Natural killer cell (primary cell): ENCODE measurements around the gene SCGB1C1. TPM values are rescaled to one million over a fixed set of nuclear protein-coding genes. Genes with fewer than 3 reads are reported as not detected.

Experiments
- ATAC-seq, 3 donors: fragments of 150-1000 bp in 2 of 3; fragments of 200-7000 bp in 1 of 3; cut with Tn5 transposase; 1 replicate in 1 of 3; 2 replicates in 2 of 3; pipeline ENCODE4 v1.10.0; 2021; ENCODE audit warnings: mild to moderate bottlenecking in 2 of 3, moderate library complexity in 2 of 3
- DNase-seq, 2 donors: peaks; one replicate each; pipeline versions ENCODE4 v3.0.0 to v3.0.0-alpha.2; 2013 to 2021; ENCODE audit warnings: mixed read lengths in 1 of 2
- H3K27ac ChIP-seq: one replicate; pipeline ENCODE4 v1.5.1; 2013; ENCODE audit warnings: mild to moderate bottlenecking, low read length
- H3K27me3 ChIP-seq: one replicate; pipeline ENCODE4 v1.6.1; 2013; ENCODE audit warnings: low read length; ENCODE audit not compliant: control insufficient read depth, insufficient read depth
- H3K36me3 ChIP-seq: one replicate; pipeline ENCODE4 v1.6.1; 2013; ENCODE audit warnings: low read length; ENCODE audit not compliant: control insufficient read depth, insufficient read depth
- H3K4me1 ChIP-seq: one replicate; pipeline ENCODE4 v1.6.1; 2013; ENCODE audit warnings: low read length; ENCODE audit not compliant: control insufficient read depth, insufficient read depth
- H3K4me3 ChIP-seq: one replicate; pipeline ENCODE4 v1.5.1; 2013; ENCODE audit warnings: low read length
- H3K9me3 ChIP-seq: one replicate; pipeline ENCODE4 v1.6.1; 2013; ENCODE audit warnings: low read length; ENCODE audit not compliant: control insufficient read depth, insufficient read depth
- H3K27ac Mint-ChIP-seq, 2 donors: one replicate each; pipeline ENCODE4 v1.8.0; 2022; ENCODE audit warnings: mild to moderate bottlenecking in 2 of 2, mixed read lengths in 2 of 2, moderate library complexity in 1 of 2
- H3K27me3 Mint-ChIP-seq, 2 donors: one replicate each; pipeline ENCODE4 v1.8.0; 2022; ENCODE audit warnings: low read depth in 2 of 2, mixed read lengths in 2 of 2
- H3K36me3 Mint-ChIP-seq: one replicate; pipeline ENCODE4 v1.8.0; 2022; ENCODE audit warnings: mixed read lengths
- H3K4me1 Mint-ChIP-seq, 2 donors: one replicate each; pipeline ENCODE4 v1.8.0; 2022; ENCODE audit warnings: mixed read lengths in 2 of 2
- H3K4me3 Mint-ChIP-seq: one replicate; pipeline ENCODE4 v1.8.0; 2022; ENCODE audit warnings: mild to moderate bottlenecking, moderate library complexity, mixed read lengths
- H3K9me3 Mint-ChIP-seq, 2 donors: one replicate each; pipeline ENCODE4 v1.8.0; 2022; ENCODE audit warnings: mixed read lengths in 2 of 2
- CTCF ChIP-seq: fragments of 200-600 bp; IDR thresholded peaks from one replicate; pipeline ENCODE4 v1.8.0; 2022; ENCODE audit warnings: antibody characterized with exemption
- WGBS: methylation state at CpG from one replicate; pipeline ENCODE4 v1.1.7; 2013; ENCODE audit warnings: missing lambda C conversion rate; ENCODE audit not compliant: insufficient coverage; 5-methylcytosine and 5-hydroxymethylcytosine counted together
- intact Hi-C: fragments of 100-400 bp; cut with micrococcal nuclease; formaldehyde crosslinking; loops from one replicate; pipeline ENCODE4 v1.14.2; 2022
- total RNA-seq, 4 donors: library from RNA; stranded (reverse); fragments of 120-200 nt in 1 of 4; gene quantifications; one replicate each; pipeline versions ENCODE4 v1.2.3 to v1.2.4, GENCODE V29; 2013 to 2022

The SCGB1C1 gene
- total RNA-seq, 3 donors from 2014 or later (not counting 1 experiment from before 2014, with no cell fraction given) = 0.73 to 2.1 TPM; not detected in 1

GRCh38 chr11:215581-216037 lies 22.7 kb downstream of the SCGB1C1 start:
- no peak overlapping the region for H3K4me3 ChIP-seq
- intact Hi-C loops = no loop called here
- H3K27me3 ChIP-seq = no peaks in the 10 kb centered on the region
- no peaks in the 10 kb centered on the region for H3K9me3 ChIP-seq
- Mint-ChIP-seq H3K27me3 (no peaks in the 10 kb centered on the region), H3K36me3 (no peaks in the 10 kb centered on the region), H3K27ac (peak overlapping the region in 1 of 2 donors; percentile 13), H3K4me3 (no peak overlapping the region), H3K4me1 (peaks cover 7 to 17% of the 10 kb centered on the region in 2 donors), H3K9me3 (no peaks in the 10 kb centered on the region)
- no peaks in the 10 kb centered on the region for H3K4me1 ChIP-seq
- 92% methylated on average over 4 of the region's 4 CpGs for WGBS
- DNase-seq (no peak), ATAC-seq (no peak)
- no peak for TF ChIP-seq CTCF
- peaks cover 55% of the 10 kb centered on the region for H3K36me3 ChIP-seq
- H3K27ac ChIP-seq = no peak overlapping the region

- WGBS = 92% methylated on average over 11 of the region's 11 CpGs
- no peaks in the 10 kb centered on the region for H3K9me3 ChIP-seq
- DNase-seq = no peak
- no peak for TF ChIP-seq CTCF
- peaks cover 48% of the 10 kb centered on the region for H3K36me3 ChIP-seq
- no peak overlapping the region for H3K4me3 Mint-ChIP-seq
- H3K9me3 Mint-ChIP-seq = no peaks in the 10 kb centered on the region
- intact Hi-C loops = no loop called here
- H3K27me3 Mint-ChIP-seq = no peaks in the 10 kb centered on the region
- no peaks in the 10 kb centered on the region for H3K4me1 ChIP-seq
- no peak overlapping the region for H3K4me3 ChIP-seq
- no peak overlapping the region for H3K27ac ChIP-seq
- peaks cover 7 to 14% of the 10 kb centered on the region in 2 donors for H3K4me1 Mint-ChIP-seq
- no peaks in the 10 kb centered on the region for H3K36me3 Mint-ChIP-seq
- H3K27ac Mint-ChIP-seq = no peak overlapping the region
- H3K27me3 ChIP-seq = no peaks in the 10 kb centered on the region
- ATAC-seq = no peak
These were observed 23.4 kb downstream of the SCGB1C1 start for GRCh38 chr11:216081-216974.

- no peaks in the 10 kb centered on the region for H3K9me3 ChIP-seq
- no peak overlapping the region for H3K27ac ChIP-seq
- peaks cover 36% of the 10 kb centered on the region for H3K36me3 ChIP-seq
- H3K36me3 Mint-ChIP-seq = peaks cover 4% of the 10 kb centered on the region
- WGBS = 94% methylated on average over 3 of the region's 3 CpGs
- intact Hi-C loops = no loop called here
- DNase-seq (no peak), ATAC-seq (no peak)
- no peak overlapping the region for H3K4me3 Mint-ChIP-seq
- H3K9me3 Mint-ChIP-seq = no peaks in the 10 kb centered on the region
- no peaks in the 10 kb centered on the region for H3K4me1 ChIP-seq
- H3K4me1 Mint-ChIP-seq = peaks cover 7 to 14% of the 10 kb centered on the region in 2 donors
- H3K27me3 ChIP-seq = no peaks in the 10 kb centered on the region
- no peak for TF ChIP-seq CTCF
- H3K27me3 Mint-ChIP-seq = no peaks in the 10 kb centered on the region
- H3K27ac Mint-ChIP-seq = no peak overlapping the region
- no peak overlapping the region for H3K4me3 ChIP-seq
These were observed 24.8 kb downstream of the SCGB1C1 start for GRCh38 chr11:217704-218103.
